ENCODE data around the gene PIAS4.

- TF ChIP-seq CTCF (IDR thresholded peaks at IDR 0.05) (no peak), EZH2 (IDR thresholded peaks at IDR 0.05) (no peak), EZH2phosphoT487 (IDR thresholded peaks at IDR 0.05) (no peak)
These were observed 11.9 kb upstream of the PIAS4 start for GRCh38 chr19:3995607-3996006.
